ENCODE measurements around the gene NME7.

NME7 gene

DNA sequence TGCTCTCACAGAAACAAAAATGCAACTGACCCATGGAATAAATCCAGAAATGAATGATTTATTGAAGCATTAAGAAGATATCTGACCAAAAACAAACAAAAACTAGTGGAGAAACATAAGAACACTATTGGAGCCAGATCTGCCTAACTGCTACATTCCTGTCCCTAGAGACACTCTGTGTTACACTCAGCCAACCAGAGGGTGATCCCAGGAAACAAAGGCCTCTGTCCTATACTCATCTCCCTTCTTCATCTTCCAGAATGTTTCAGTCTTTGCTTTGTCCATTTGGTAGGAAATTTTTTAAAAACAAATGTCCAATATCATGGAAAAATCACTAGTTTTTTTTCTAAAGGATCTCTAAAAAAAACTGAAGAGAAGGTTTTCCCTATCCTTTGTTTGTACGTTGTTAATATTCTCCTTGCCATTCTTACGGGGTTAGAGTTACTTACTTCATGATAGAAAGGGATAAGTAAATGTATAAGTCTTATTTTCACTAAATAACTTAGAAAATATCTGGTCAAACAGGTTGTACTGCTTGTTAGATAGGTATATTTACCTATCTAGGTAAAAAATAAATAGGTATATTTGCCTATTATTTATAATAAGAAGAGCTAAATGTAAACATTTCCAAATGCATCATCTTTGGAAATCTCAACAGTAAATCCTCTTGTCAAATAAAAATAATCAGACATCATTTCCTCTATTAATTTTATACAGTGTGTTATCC, 59.1 kb downstream of the NME7 start:
- H3F3A ChIP-seq (ENCODE audit: low read depth): peaks cover 2% of the 10 kb centered on the region; the same call in 1 of the 2 replicates
- no peaks in the 10 kb centered on the region for H3K36me3 ChIP-seq (ENCODE audit: insufficient read depth, low read length)
- TF ChIP-seq, protein P1, sequence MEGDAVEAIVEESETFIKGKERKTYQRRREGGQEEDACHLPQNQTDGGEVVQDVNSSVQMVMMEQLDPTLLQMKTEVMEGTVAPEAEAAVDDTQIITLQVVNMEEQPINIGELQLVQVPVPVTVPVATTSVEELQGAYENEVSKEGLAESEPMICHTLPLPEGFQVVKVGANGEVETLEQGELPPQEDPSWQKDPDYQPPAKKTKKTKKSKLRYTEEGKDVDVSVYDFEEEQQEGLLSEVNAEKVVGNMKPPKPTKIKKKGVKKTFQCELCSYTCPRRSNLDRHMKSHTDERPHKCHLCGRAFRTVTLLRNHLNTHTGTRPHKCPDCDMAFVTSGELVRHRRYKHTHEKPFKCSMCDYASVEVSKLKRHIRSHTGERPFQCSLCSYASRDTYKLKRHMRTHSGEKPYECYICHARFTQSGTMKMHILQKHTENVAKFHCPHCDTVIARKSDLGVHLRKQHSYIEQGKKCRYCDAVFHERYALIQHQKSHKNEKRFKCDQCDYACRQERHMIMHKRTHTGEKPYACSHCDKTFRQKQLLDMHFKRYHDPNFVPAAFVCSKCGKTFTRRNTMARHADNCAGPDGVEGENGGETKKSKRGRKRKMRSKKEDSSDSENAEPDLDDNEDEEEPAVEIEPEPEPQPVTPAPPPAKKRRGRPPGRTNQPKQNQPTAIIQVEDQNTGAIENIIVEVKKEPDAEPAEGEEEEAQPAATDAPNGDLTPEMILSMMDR (conservative IDR thresholded peaks at IDR 0.05; ENCODE audit: low read length): no peak
- TF ChIP-seq EZH2phosphoT487 (IDR thresholded peaks at IDR 0.05; ENCODE audit: borderline replicate concordance): no peak
- no peak overlapping the region for H2AFZ ChIP-seq (ENCODE audit: low read length)
- H3K4me3 ChIP-seq (ENCODE audit: low read length, poor library complexity, severe bottlenecking): no peak overlapping the region
- H3K4me2 ChIP-seq (ENCODE audit: low read depth, low read length, poor library complexity, severe bottlenecking): no peak overlapping the region
- no peaks in the 10 kb centered on the region for H3K27me3 ChIP-seq (ENCODE audit: insufficient read depth, low read length, poor library complexity, severe bottlenecking)
- no peaks in the 10 kb centered on the region for H3K9me3 ChIP-seq (ENCODE audit: insufficient read depth, low read depth, low read length)
- H4K20me1 ChIP-seq (ENCODE audit: insufficient read depth, low read length, poor library complexity, severe bottlenecking): no peaks in the 10 kb centered on the region
- no peaks in the 10 kb centered on the region for H3K9me2 ChIP-seq (replicated peaks; ENCODE audit: low read depth, low read length)
- H3K4me1 ChIP-seq (ENCODE audit: insufficient read depth, low read length, poor library complexity, severe bottlenecking): peaks cover 25% of the 10 kb centered on the region
- no peaks in the 10 kb centered on the region for H3K79me2 ChIP-seq (ENCODE audit: insufficient read depth, low read length)
- H3K9ac ChIP-seq (ENCODE audit: low read depth, low read length, poor library complexity, severe bottlenecking): no peak overlapping the region

DNA sequence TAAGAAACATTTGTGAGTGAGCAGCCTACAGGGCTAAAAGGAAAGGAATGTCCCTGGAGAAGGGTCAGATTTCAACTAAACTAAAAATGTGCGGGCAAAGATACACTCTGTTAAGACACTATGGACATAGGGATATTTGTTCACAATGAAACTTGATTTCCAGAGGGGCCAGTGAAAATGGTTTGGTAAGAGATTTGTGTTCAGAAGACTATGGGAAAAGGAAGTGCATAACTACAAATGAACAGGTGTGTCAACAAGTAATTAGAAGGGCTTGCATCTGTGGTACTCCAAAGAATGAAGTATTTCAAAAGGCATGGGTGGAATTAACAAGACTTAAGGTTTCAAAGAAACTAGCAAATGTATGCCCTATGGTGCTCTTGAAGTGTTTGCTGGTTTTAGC, 60.4 kb downstream of the NME7 start:
- no peak for TF ChIP-seq EZH2phosphoT487 (IDR thresholded peaks at IDR 0.05; ENCODE audit: borderline replicate concordance)
- TF ChIP-seq, protein P1 (conservative IDR thresholded peaks at IDR 0.05; ENCODE audit: low read length): no peak
- no peaks in the 10 kb centered on the region for H3K27me3 ChIP-seq (ENCODE audit: insufficient read depth, low read length, poor library complexity, severe bottlenecking)
- H3K9me2 ChIP-seq (replicated peaks; ENCODE audit: low read depth, low read length): no peaks in the 10 kb centered on the region
- H3K36me3 ChIP-seq (ENCODE audit: insufficient read depth, low read length): peaks cover 2% of the 10 kb centered on the region; the same call in 1 of the 2 replicates
- no peaks in the 10 kb centered on the region for H3K79me2 ChIP-seq (ENCODE audit: insufficient read depth, low read length)
- no peak overlapping the region for H3K4me2 ChIP-seq (ENCODE audit: low read depth, low read length, poor library complexity, severe bottlenecking)
- no peak overlapping the region for H3K9ac ChIP-seq (ENCODE audit: low read depth, low read length, poor library complexity, severe bottlenecking)
- no peaks in the 10 kb centered on the region for H3K9me3 ChIP-seq (ENCODE audit: insufficient read depth, low read depth, low read length)
- no peak overlapping the region for H2AFZ ChIP-seq (ENCODE audit: low read length)
- no peaks in the 10 kb centered on the region for H4K20me1 ChIP-seq (ENCODE audit: insufficient read depth, low read length, poor library complexity, severe bottlenecking)
- no peaks in the 10 kb centered on the region for H3F3A ChIP-seq (ENCODE audit: low read depth)
- H3K4me3 ChIP-seq (ENCODE audit: low read length, poor library complexity, severe bottlenecking): no peak overlapping the region
- H3K4me1 ChIP-seq (ENCODE audit: insufficient read depth, low read length, poor library complexity, severe bottlenecking): peaks cover 19% of the 10 kb centered on the region

DNA sequence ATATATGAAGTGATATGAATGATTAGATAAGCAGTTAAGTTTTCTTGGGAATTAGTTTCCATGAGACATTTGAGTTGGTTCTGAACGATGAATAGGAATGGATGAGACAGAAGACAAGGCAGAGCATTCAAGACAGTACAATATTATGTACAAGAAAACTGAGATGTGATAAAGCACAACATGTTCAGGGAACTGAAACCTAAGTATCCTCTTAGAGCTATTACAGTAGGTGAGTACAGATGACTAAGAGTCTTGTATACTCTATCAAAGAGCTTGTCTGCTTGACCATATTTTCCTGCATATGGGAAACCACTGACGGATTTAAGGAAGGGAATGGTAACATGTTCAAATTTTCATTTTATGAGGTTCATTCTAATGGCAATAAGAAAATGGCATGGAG, 61.6 kb downstream of the NME7 start:
- H3K9ac ChIP-seq (ENCODE audit: low read depth, low read length, poor library complexity, severe bottlenecking): no peak overlapping the region
- H3K36me3 ChIP-seq (ENCODE audit: insufficient read depth, low read length): peaks cover 3% of the 10 kb centered on the region; the same call in 1 of the 2 replicates
- no peak overlapping the region for H3K4me2 ChIP-seq (ENCODE audit: low read depth, low read length, poor library complexity, severe bottlenecking)
- H3K9me3 ChIP-seq (ENCODE audit: insufficient read depth, low read depth, low read length): no peaks in the 10 kb centered on the region
- no peak for TF ChIP-seq EZH2phosphoT487 (IDR thresholded peaks at IDR 0.05; ENCODE audit: borderline replicate concordance)
- TF ChIP-seq, protein P1 (conservative IDR thresholded peaks at IDR 0.05; ENCODE audit: low read length): no peak
- H3K9me2 ChIP-seq (replicated peaks; ENCODE audit: low read depth, low read length): no peaks in the 10 kb centered on the region
- H2AFZ ChIP-seq (ENCODE audit: low read length): no peak overlapping the region
- H3K27me3 ChIP-seq (ENCODE audit: insufficient read depth, low read length, poor library complexity, severe bottlenecking): no peaks in the 10 kb centered on the region
- no peak overlapping the region for H3K4me3 ChIP-seq (ENCODE audit: low read length, poor library complexity, severe bottlenecking)
- H3K79me2 ChIP-seq (ENCODE audit: insufficient read depth, low read length): no peaks in the 10 kb centered on the region
- no peaks in the 10 kb centered on the region for H4K20me1 ChIP-seq (ENCODE audit: insufficient read depth, low read length, poor library complexity, severe bottlenecking)
- no peaks in the 10 kb centered on the region for H3F3A ChIP-seq (ENCODE audit: low read depth)
- H3K4me1 ChIP-seq (ENCODE audit: insufficient read depth, low read length, poor library complexity, severe bottlenecking): peaks cover 12% of the 10 kb centered on the region

Measured in Loucy (cell line).